H54 (cell line): Measurements from ENCODE around the gene BACH2.
"Not testable (repeated sequence)": the region's sequence is repeated elsewhere in the genome, so short reads cannot be mapped to it uniquely, and the experiment has no call there.

Experiments used
- DNase-seq: peaks from one replicate; pipeline ENCODE4 v3.0.0; 2011; ENCODE audit warnings: low spot score, mixed read lengths; ENCODE audit not compliant: insufficient read length
- FAIRE-seq: peaks from 3 replicates; lab custom pipeline; 2011; peaks lifted over from hg19 to GRCh38; lab: Jason Lieb, UNC
- POLR2A ChIP-seq: IDR thresholded peaks from 2 replicates; pipeline ENCODE4 v1.6.1; 2011; ENCODE audit warnings: low read depth, mild to moderate bottlenecking, low read length

The BACH2 gene

GRCh38 chr6:90076511-90077415 lies 219.9 kb downstream of the BACH2 start:
- TF ChIP-seq POLR2A: no peak
- DNase-seq (no peak), FAIRE-seq (no peak)

DNA sequence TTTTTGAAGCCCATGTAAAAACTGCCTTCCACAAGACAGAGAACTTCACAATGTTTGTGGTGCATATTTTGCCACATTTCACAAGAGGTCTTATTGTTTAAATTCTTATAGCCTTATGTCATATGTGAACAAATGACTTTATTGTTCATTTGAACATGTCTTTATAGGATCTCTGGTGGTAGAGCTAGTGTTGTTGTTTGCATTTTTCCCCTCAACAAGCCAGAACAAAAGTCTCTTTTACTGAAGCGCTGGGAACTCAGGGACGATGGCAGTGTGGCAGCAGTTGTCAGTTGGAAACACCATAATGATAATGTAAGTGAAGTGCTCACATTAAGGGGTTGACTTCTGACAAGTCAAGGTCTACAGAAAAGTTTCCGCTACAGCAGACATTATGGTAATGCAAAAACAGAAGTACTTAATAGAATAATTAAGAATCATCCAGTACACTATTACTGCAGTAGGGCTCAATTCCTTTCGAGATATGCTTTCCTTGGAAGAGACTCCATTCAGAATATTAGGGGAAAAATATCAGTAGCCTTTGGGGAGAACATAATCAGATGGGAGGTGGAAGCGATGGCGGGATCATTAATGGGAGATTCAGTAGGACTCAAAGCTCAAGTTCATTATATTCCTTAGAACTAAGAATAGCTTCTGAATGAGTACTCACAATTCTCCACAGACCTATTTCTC lies 222.3 kb downstream of the BACH2 start:
- no peak for DNase-seq
- no peak for FAIRE-seq
- no peak for TF ChIP-seq POLR2A

- no peak for TF ChIP-seq POLR2A
- DNase-seq: no peak
- no peak for FAIRE-seq
Observed at GRCh38 chr6:90072935-90073464, 223.6 kb downstream of the BACH2 start.

DNA sequence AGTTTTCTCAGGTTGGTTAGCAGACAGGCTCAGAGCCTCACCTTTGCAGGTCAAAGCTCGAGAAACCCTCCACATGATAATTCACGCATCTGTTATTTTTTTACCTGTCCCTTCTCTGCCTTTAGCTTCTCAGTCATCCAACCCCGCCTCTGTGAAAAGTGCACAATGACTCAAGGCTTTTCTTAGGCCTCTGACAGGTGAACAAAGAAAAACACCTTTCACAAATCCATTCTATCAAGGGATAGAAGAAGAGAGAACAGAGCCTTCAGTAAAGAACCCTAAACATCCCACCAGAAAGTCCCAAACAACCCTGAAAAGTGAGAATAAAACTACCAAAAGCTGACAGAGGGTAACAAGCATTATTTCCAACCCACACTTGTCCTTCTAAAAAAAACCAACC lies 224.1 kb downstream of the BACH2 start:
- no peak for DNase-seq
- TF ChIP-seq POLR2A: no peak
- FAIRE-seq: no peak

DNA sequence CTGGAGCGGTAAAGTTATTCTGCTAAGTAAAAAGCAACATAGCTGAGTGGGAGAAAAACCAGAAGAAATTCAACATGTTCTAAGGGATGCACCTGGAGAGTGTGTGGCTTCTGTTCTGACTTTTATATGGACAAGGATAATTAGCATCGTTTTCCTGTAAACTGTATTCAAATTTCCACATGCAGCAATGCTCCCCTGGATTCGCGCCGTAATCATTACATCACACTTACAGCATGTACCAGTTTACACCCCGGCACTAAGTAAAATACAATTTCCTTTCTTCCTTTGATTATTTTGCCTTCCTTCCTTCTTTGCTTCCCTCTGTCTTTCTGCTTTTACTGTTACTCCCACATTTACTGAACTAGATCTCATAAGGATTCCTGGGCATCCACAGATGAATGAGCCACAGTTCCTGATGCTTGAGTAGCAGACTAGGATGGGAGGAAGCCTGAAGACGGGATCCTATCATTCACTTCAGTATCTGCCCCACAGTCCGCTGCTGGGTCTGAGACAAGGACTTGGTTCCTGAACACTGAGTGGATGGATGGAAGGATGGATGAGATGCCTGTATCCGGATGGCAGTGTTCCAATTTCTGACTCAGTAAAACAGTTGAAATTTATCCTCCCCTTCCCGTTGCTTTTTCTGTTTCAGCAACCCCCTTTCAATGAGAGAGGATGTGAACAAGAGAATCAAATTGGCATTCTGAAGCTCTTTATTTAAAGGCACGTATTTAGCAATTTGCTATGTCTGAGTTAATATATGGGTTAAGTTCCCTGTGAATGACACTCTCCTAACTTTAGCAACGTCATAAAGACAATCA lies 227.7 kb downstream of the BACH2 start:
- TF ChIP-seq POLR2A: no peak
- FAIRE-seq: no peak
- DNase-seq: no peak

GRCh38 chr6:90068264-90068663 lies 228.4 kb downstream of the BACH2 start:
- DNase-seq: peak; percentile 2
- FAIRE-seq: no peak
- TF ChIP-seq POLR2A: no peak

GRCh38 chr6:90066697-90067096 lies 229.9 kb downstream of the BACH2 start:
- DNase-seq (no peak), FAIRE-seq (no peak)
- TF ChIP-seq POLR2A: no peak

DNA sequence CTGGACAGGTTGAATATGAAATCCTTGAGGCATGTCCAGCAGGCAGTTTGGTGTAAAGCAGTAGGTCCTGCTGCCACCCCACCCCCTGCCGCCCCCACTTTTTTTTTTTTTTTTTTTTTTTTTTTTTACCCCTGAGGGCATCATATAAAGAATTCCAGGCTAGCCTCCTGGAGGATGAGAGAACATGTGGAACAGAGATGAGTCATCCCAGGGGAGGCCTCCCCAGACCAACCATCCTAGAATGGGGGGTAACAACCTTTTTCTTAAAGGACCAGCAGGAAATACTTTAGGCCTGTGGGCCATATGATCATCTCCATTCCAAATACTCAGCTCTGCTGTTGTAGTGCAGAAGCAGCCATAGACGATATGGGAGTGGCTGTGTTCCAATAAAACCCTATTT lies 231.5 kb downstream of the BACH2 start:
- DNase-seq (no peak), FAIRE-seq (no peak)
- no peak for TF ChIP-seq POLR2A

GRCh38 chr6:90062667-90063066 lies 234.0 kb downstream of the BACH2 start:
- no peak for TF ChIP-seq POLR2A
- no peak for DNase-seq
- FAIRE-seq: no peak

DNA sequence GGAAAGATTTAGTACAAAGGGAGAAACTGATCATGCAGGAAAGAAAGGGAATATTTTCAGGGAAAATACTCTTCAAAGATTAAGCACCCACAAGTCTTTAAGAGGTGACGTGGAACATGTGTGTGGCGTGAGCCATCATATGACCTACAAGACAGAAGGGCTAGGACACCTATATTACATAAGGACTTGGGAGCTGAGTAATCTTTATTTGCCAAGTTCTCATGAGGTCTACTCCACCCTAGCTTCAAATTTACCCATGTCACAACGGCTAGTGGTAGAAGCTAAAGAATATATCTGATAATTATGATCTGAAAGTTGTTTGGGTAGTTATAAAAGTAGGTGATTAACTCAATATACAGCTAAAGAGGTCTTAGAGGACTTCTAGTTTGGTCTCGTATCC lies 234.6 kb downstream of the BACH2 start:
- no peak for TF ChIP-seq POLR2A
- FAIRE-seq: no peak
- no peak for DNase-seq

GRCh38 chr6:90059178-90059577 lies 237.5 kb downstream of the BACH2 start:
- DNase-seq, FAIRE-seq: not testable (repeated sequence)

- FAIRE-seq, DNase-seq: not testable (repeated sequence)
Observed at GRCh38 chr6:90055924-90056323, 240.7 kb downstream of the BACH2 start.

GRCh38 chr6:90054193-90054592 lies 242.4 kb downstream of the BACH2 start:
- FAIRE-seq, DNase-seq: not testable (repeated sequence)

DNA sequence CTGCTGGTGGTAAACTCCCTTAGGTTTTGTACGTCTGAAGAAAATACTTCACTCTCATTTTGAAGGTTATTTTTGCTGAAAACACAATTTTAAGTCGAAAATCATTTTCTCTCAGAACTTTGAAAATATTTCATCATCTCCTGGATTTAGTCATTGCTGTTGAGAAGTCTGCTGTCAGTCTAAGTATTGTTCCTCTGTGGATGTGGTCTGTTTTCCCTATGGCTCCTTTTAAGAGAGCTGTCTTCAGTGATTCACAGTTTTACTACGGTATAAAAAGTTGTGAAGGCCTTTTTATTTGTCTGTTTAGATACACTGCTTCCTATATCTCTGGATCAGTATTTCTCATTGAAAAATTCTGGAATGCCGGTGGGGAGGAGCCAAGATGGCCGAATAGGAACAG lies 243.0 kb downstream of the BACH2 start:
- no peak for TF ChIP-seq POLR2A
- DNase-seq (no peak), FAIRE-seq (no peak)
